B cell (primary cell): ENCODE data around the gene ACSF2. TPM values are rescaled to one million over a fixed set of nuclear protein-coding genes. Genes with fewer than 3 reads are reported as not detected.
"Not testable (repeated sequence)": the region's sequence is repeated elsewhere in the genome, so short reads cannot be mapped to it uniquely, and the experiment has no call there.

Experiments used
- ATAC-seq: fragments of 200-7000 bp; cut with Tn5 transposase; one replicate; pipeline ENCODE4 v1.10.0; 2021; ENCODE audit warnings: low read depth, mild to moderate bottlenecking, moderate number of reproducible peaks, moderate library complexity
- CTCF ChIA-PET: fragments of 350-600 bp; sonication (Branson Sonifier 250); formaldehyde crosslinking; loops from one replicate; lab custom pipeline; 2021; ENCODE audit warnings: antibody characterized with exemption, inconsistent platforms; lab: Charles Lee
- POLR2A ChIA-PET: fragments of 350-600 bp; sonication (Branson Sonifier 250); formaldehyde crosslinking; loops from one replicate; lab custom pipeline; 2021; ENCODE audit warnings: antibody characterized with exemption; lab: Charles Lee
- DNase-seq: peaks from one replicate; pipeline ENCODE4 v3.0.0; 2013
- H2AFZ ChIP-seq: 2 replicates; pipeline ENCODE4 v1.6.1; 2012; ENCODE audit warnings: mild to moderate bottlenecking, low read depth, low read length; ENCODE audit not compliant: insufficient read depth, poor library complexity, severe bottlenecking
- H3K27ac ChIP-seq, 2 donors: 1 replicate in 1 of 2; 2 replicates in 1 of 2; pipeline ENCODE4 v1.5.1; 2012 to 2013; ENCODE audit warnings: low read length in 2 of 2, mild to moderate bottlenecking in 2 of 2, moderate library complexity in 1 of 2
- H3K27me3 ChIP-seq, 4 experiments: fragments of 200-600 bp in 1 of 4; sonication (generic) in 1 of 4; replicated peaks in 1 of 4; 1 replicate in 2 of 4; 2 replicates in 2 of 4; pipeline versions ENCODE4 v1.6.1 to v1.7.0; 2013 to 2016; ENCODE audit warnings: low read length in 3 of 4, mild to moderate bottlenecking in 2 of 4, mixed read lengths in 1 of 4, moderate library complexity in 1 of 4; ENCODE audit not compliant: insufficient read depth in 4 of 4, control insufficient read depth in 3 of 4; ENCODE audit errors: control extremely low read depth in 1 of 4
- H3K36me3 ChIP-seq, 2 experiments: replicated peaks in 1 of 2; 1 replicate in 1 of 2; 2 replicates in 1 of 2; pipeline versions ENCODE4 v1.6.1 to v1.7.1; 2013; ENCODE audit warnings: low read length in 1 of 2; ENCODE audit not compliant: insufficient read depth in 2 of 2, control insufficient read depth in 1 of 2; ENCODE audit errors: control extremely low read depth in 1 of 2, extremely low read depth in 1 of 2
- H3K4me1 ChIP-seq, 2 donors: fragments of 200-600 bp in 1 of 2; sonication (generic) in 1 of 2; 1 replicate in 1 of 2; 2 replicates in 1 of 2; pipeline versions ENCODE4 v1.5.1 to v1.6.1; 2013 to 2017; ENCODE audit warnings: low read length in 2 of 2; ENCODE audit not compliant: control insufficient read depth in 2 of 2, insufficient read depth in 2 of 2
- H3K4me2 ChIP-seq: replicated peaks from 2 replicates; pipeline ENCODE3; 2012; ENCODE audit warnings: mild to moderate bottlenecking, low read depth, low read length; ENCODE audit not compliant: poor library complexity, severe bottlenecking
- H3K4me3 ChIP-seq, 5 experiments: fragments of 200-600 bp in 1 of 5; sonication (generic) in 1 of 5; 1 replicate in 3 of 5; 2 replicates in 2 of 5; pipeline versions ENCODE4 v1.5.1 to v1.7.0; 2011 to 2016; ENCODE audit warnings: low read length in 4 of 5, mild to moderate bottlenecking in 4 of 5, low read depth in 2 of 5, control low read depth in 1 of 5, moderate library complexity in 1 of 5; ENCODE audit not compliant: insufficient read depth in 1 of 5; ENCODE audit errors: control extremely low read depth in 1 of 5, extremely low read depth in 1 of 5
- H3K79me2 ChIP-seq: fragments of 200-600 bp; sonication (generic); one replicate; pipeline ENCODE4 v1.6.0; 2016; ENCODE audit warnings: low read length; ENCODE audit not compliant: control insufficient read depth, insufficient read depth
- H3K9ac ChIP-seq: fragments of 200-600 bp; sonication (generic); 2 replicates; pipeline ENCODE4 v1.6.1; 2017; ENCODE audit warnings: mild to moderate bottlenecking, low read length, moderate library complexity
- H3K9me3 ChIP-seq, 3 donors: one replicate each; pipeline versions ENCODE4 v1.6.1 to v1.7.1; 2013; ENCODE audit warnings: low read length in 2 of 3; ENCODE audit not compliant: control insufficient read depth in 2 of 3, insufficient read depth in 1 of 3; ENCODE audit errors: control extremely low read depth in 1 of 3
- H4K20me1 ChIP-seq: 2 replicates; pipeline ENCODE4 v1.6.0; 2012; ENCODE audit warnings: mild to moderate bottlenecking, low read length; ENCODE audit not compliant: insufficient read depth, control insufficient read depth, poor library complexity, severe bottlenecking
- H3K27ac Mint-ChIP-seq: one replicate; pipeline ENCODE4 v1.8.0; 2021; ENCODE audit warnings: mixed read lengths
- H3K27me3 Mint-ChIP-seq: one replicate; pipeline ENCODE4 v1.8.0; 2021; ENCODE audit warnings: mixed read lengths
- H3K4me1 Mint-ChIP-seq: one replicate; pipeline ENCODE4 v1.8.0; 2021; ENCODE audit warnings: mixed read lengths
- H3K4me3 Mint-ChIP-seq: one replicate; pipeline ENCODE4 v1.8.0; 2021; ENCODE audit warnings: mixed read lengths
- H3K9me3 Mint-ChIP-seq: one replicate; pipeline ENCODE4 v1.8.0; 2022; ENCODE audit warnings: mixed read lengths; ENCODE audit not compliant: insufficient read depth
- EZH2 ChIP-seq: IDR thresholded peaks from 2 replicates; pipeline ENCODE4 v1.6.1; 2012; ENCODE audit warnings: borderline replicate concordance, low read depth, mild to moderate bottlenecking, moderate library complexity, low read length; ENCODE audit not compliant: insufficient read depth, poor library complexity, severe bottlenecking
- WGBS: methylation state at CpG from one replicate; pipeline ENCODE4 v1.1.5; 2013; ENCODE audit warnings: missing lambda C conversion rate; ENCODE audit not compliant: insufficient coverage; 5-methylcytosine and 5-hydroxymethylcytosine counted together
- intact Hi-C: fragments of 100-400 bp; cut with micrococcal nuclease; formaldehyde crosslinking; loops from one replicate; pipeline ENCODE4 v1.10.0; 2022
- polyA plus RNA-seq: library from polyadenylated mRNA; depleted of rRNA; stranded (reverse); fragments of >200 nt; gene quantifications from 2 replicates; pipeline ENCODE4 v1.2.3, GENCODE V29; 2012
- total RNA-seq, 2 donors: library from RNA; stranded (reverse); fragments of 120-200 nt in 1 of 2; gene quantifications; 1 replicate in 1 of 2; 2 replicates in 1 of 2; pipeline versions ENCODE4 v1.2.3 to v1.2.4, GENCODE V29; 2013 to 2022
- TF ChIP-seq, protein P1 (sequence below): fragments of 200-600 bp; IDR thresholded peaks from one replicate; pipeline ENCODE4 v1.8.0; 2022; ENCODE audit warnings: antibody characterized with exemption, mild to moderate bottlenecking

The ACSF2 gene
- total and polyA plus RNA-seq, 2 donors (not counting 1 experiment from before 2014, with no cell fraction given) = 59.6 to 66.1 TPM

DNA sequence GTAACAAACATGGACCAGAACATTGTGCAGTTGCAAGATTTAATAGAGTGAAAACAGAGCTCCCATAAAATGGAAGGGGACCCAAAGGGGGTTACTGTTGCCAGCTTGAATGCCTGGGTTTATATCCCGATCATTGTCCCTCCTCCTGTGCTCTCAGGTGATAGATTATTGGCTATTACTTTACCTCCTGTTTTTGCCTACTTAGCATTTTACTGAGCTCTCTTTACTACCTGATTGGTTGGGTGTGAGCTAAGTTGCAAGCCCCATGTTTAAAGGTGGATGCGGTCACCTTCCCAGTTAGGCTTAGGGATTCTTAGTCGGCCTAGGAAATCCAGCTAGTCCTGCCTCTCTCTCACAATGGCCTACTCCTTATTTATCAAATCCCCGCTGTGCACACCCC, 20.7 kb upstream of the ACSF2 start:
- WGBS = no CpG with 5 or more reads among the region's 4 CpGs
- H3K4me1 ChIP-seq, H3K27ac Mint-ChIP-seq, H3K4me3 Mint-ChIP-seq, H3K4me1 Mint-ChIP-seq, H3K4me3 ChIP-seq, H4K20me1 ChIP-seq, H3K27ac ChIP-seq, H3K9me3 Mint-ChIP-seq, H3K9me3 ChIP-seq, intact Hi-C loops, DNase-seq, H3K9ac ChIP-seq, H2AFZ ChIP-seq, ATAC-seq, H3K79me2 ChIP-seq, H3K36me3 ChIP-seq, H3K27me3 ChIP-seq, H3K4me2 ChIP-seq: not testable (repeated sequence)
- POLR2A ChIA-PET = interaction anchor here (0.5 kb wide), 1 partner anchor 33 kb away, joined by 5 read pairs; no protein-coding TSS in a partner anchor
- peaks cover 14% of the 10 kb centered on the region for H3K27me3 Mint-ChIP-seq
- CTCF ChIA-PET = interaction anchor here (2.4 kb wide), 1 partner anchor 8 kb away, joined by 11 read pairs; the partner anchor contains the start of gene LRRC59

DNA sequence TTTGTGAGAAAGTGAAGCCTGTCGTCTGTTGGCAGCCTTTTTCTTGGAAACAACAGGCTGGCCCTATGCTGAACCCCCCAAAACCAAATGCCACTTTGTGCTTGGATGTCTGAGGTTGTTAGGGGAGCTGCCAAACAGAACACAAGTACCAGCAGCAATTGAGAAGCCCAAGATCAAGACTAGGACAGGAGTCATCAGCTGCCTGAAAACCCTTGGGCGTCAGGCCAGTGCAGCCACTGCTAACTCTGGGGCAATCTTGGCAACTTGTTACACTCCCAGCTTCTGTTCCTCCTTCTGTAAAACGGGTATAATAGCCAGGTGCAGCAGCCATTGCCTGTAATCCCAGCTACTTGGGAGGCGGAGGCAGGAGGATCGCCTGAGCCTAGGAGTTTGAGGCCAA, 19.4 kb upstream of the ACSF2 start:
- no peak overlapping the region for H3K27ac Mint-ChIP-seq
- Histone ChIP-seq H4K20me1 (no peaks in the 10 kb centered on the region), H3K4me2 (no peak overlapping the region), H3K4me1 (no peaks in the 10 kb centered on the region), H3K4me3 (no peak overlapping the region), H3K27ac (no peak overlapping the region), H3K27me3 (peaks cover 0 to 6% (median 1%) of the 10 kb centered on the region in 4 experiments), H3K9ac (no peak overlapping the region), H3K79me2 (no peaks in the 10 kb centered on the region), H3K36me3 (no peaks in the 10 kb centered on the region), H3K9me3 (no peaks in the 10 kb centered on the region), H2AFZ (no peak overlapping the region)
- 92% methylated on average over 1 of the region's 5 CpGs for WGBS
- TF ChIP-seq EZH2 = no peak
- TF ChIP-seq, protein P1, sequence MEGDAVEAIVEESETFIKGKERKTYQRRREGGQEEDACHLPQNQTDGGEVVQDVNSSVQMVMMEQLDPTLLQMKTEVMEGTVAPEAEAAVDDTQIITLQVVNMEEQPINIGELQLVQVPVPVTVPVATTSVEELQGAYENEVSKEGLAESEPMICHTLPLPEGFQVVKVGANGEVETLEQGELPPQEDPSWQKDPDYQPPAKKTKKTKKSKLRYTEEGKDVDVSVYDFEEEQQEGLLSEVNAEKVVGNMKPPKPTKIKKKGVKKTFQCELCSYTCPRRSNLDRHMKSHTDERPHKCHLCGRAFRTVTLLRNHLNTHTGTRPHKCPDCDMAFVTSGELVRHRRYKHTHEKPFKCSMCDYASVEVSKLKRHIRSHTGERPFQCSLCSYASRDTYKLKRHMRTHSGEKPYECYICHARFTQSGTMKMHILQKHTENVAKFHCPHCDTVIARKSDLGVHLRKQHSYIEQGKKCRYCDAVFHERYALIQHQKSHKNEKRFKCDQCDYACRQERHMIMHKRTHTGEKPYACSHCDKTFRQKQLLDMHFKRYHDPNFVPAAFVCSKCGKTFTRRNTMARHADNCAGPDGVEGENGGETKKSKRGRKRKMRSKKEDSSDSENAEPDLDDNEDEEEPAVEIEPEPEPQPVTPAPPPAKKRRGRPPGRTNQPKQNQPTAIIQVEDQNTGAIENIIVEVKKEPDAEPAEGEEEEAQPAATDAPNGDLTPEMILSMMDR = no peak
- H3K4me1 Mint-ChIP-seq = no peaks in the 10 kb centered on the region
- DNase-seq (no peak), ATAC-seq (no peak)
- H3K27me3 Mint-ChIP-seq = peaks cover 15% of the 10 kb centered on the region
- H3K9me3 Mint-ChIP-seq = no peaks in the 10 kb centered on the region
- POLR2A ChIA-PET = interaction anchor here (0.7 kb wide), 1 partner anchor 286 kb away, joined by 6 read pairs; no protein-coding TSS in a partner anchor
- intact Hi-C loops = no loop called here
- CTCF ChIA-PET = interaction anchor here (0.7 to 2.4 kb wide), 2 partner anchors 9 to 98 kb away, joined by 3 to 11 read pairs; partner anchors contain the start of gene LRRC59
- H3K4me3 Mint-ChIP-seq = no peak overlapping the region
